Neural cell (in vitro differentiated cells): ENCODE data around the gene PANX2. TPM values are rescaled to one million over a fixed set of nuclear protein-coding genes. Genes with fewer than 3 reads are reported as not detected.

Experiments
- H2AFZ ChIP-seq: fragments of 200-600, 300-800 bp; sonication (generic), shearing (Covaris generic); 2 replicates; pipeline ENCODE4 v1.6.0; 2014; ENCODE audit warnings: low read depth, mild to moderate bottlenecking, antibody characterized with exemption, low read length, moderate library complexity
- H3F3A ChIP-seq: fragments of 200-600 bp; shearing (Covaris generic); 2 replicates; pipeline ENCODE4 v1.6.1; 2016; ENCODE audit warnings: mild to moderate bottlenecking, moderate library complexity, mixed read lengths, antibody characterized with exemption, low read length; ENCODE audit not compliant: insufficient read depth, poor library complexity, severe bottlenecking
- H3K27ac ChIP-seq: fragments of 200-600, 300-800 bp; sonication (generic), shearing (Covaris generic); 2 replicates; pipeline ENCODE4 v1.5.1; 2014; ENCODE audit warnings: mild to moderate bottlenecking, low read length, moderate library complexity
- H3K27me3 ChIP-seq: fragments of 300-800, 200-600 bp; sonication (generic), shearing (Covaris generic); 2 replicates; pipeline ENCODE4 v1.6.0; 2014; ENCODE audit warnings: mild to moderate bottlenecking, low read depth, low read length, moderate library complexity; ENCODE audit not compliant: insufficient read depth
- H3K36me3 ChIP-seq: fragments of 300-800, 200-600 bp; sonication (generic), shearing (Covaris generic); 2 replicates; pipeline ENCODE4 v1.5.1; 2014; ENCODE audit warnings: mild to moderate bottlenecking, antibody characterized with exemption, low read length, moderate library complexity; ENCODE audit not compliant: insufficient read depth
- H3K4me2 ChIP-seq: fragments of 300-800, 200-600 bp; sonication (generic), shearing (Covaris generic); 2 replicates; pipeline ENCODE4 v1.6.0; 2014; ENCODE audit warnings: mild to moderate bottlenecking, low read length
- H3K4me3 ChIP-seq: fragments of 300-800, 200-600 bp; sonication (generic), shearing (Covaris generic); 2 replicates; pipeline ENCODE4 v1.5.1; 2014; ENCODE audit warnings: mild to moderate bottlenecking, low read length, moderate library complexity
- H3K79me2 ChIP-seq: fragments of 200-600 bp; shearing (Covaris generic); replicated peaks from 2 replicates; pipeline ENCODE4 v1.6.0; 2014; ENCODE audit warnings: mild to moderate bottlenecking, low read length, moderate library complexity; ENCODE audit not compliant: insufficient read depth
- H3K9ac ChIP-seq: fragments of 300-800, 200-600 bp; sonication (generic), shearing (Covaris generic); 2 replicates; pipeline ENCODE4 v1.6.1; 2016; ENCODE audit warnings: mild to moderate bottlenecking, low read length, mixed read lengths
- H3K9me2 ChIP-seq: fragments of 200-600 bp; shearing (Covaris generic); 2 replicates; pipeline ENCODE4 v1.6.1; 2016; ENCODE audit warnings: mild to moderate bottlenecking, low read length, mixed read lengths; ENCODE audit not compliant: insufficient read depth
- H3K9me3 ChIP-seq: fragments of 200-600, 300-800 bp; sonication (generic), shearing (Covaris generic); 2 replicates; pipeline ENCODE4 v1.6.1; 2016; ENCODE audit warnings: mild to moderate bottlenecking, mixed run types, low read length, moderate library complexity, mixed read lengths
- H4K20me1 ChIP-seq: fragments of 200-600 bp; shearing (Covaris generic); 2 replicates; pipeline ENCODE4 v1.6.1; 2016; ENCODE audit warnings: mild to moderate bottlenecking, mixed run types; ENCODE audit not compliant: insufficient read depth
- EP300 ChIP-seq: fragments of 450-650 bp; conservative IDR thresholded peaks from 2 replicates; pipeline ENCODE4 v1.6.1; 2014; ENCODE audit warnings: antibody characterized with exemption, mild to moderate bottlenecking, moderate library complexity; ENCODE audit not compliant: poor library complexity, severe bottlenecking
- EZH2 ChIP-seq: fragments of 200-600, 300-800 bp; shearing (Covaris generic), sonication (generic); IDR thresholded peaks from 2 replicates; pipeline ENCODE4 v1.6.1; 2014; ENCODE audit warnings: antibody characterized with exemption, low read length, borderline replicate concordance, mild to moderate bottlenecking; ENCODE audit not compliant: insufficient read depth, poor library complexity, severe bottlenecking
- MXI1 ChIP-seq: fragments of 450-650 bp; conservative IDR thresholded peaks from 2 replicates; pipeline ENCODE4 v1.6.1; 2014; ENCODE audit warnings: antibody characterized with exemption, mild to moderate bottlenecking; ENCODE audit not compliant: poor library complexity, severe bottlenecking
- POLR2AphosphoS5 ChIP-seq: IDR thresholded peaks from 2 replicates; pipeline ENCODE4 v1.6.1; 2012
- RAD21 ChIP-seq: fragments of 450-650 bp; conservative IDR thresholded peaks from 2 replicates; pipeline ENCODE4 v1.6.1; 2014; ENCODE audit warnings: antibody characterized with exemption, mild to moderate bottlenecking, moderate library complexity
- SMC3 ChIP-seq: fragments of 450-650 bp; conservative IDR thresholded peaks from 2 replicates; pipeline ENCODE4 v1.6.1; 2014; ENCODE audit warnings: antibody characterized with exemption, mild to moderate bottlenecking, moderate library complexity; ENCODE audit not compliant: poor library complexity
- TAF1 ChIP-seq: IDR thresholded peaks from 2 replicates; pipeline ENCODE4 v1.6.1; 2012; ENCODE audit warnings: low read depth
- polyA plus RNA-seq: library from polyadenylated mRNA; depleted of rRNA; stranded (reverse); fragments of >200 nt; gene quantifications from 2 replicates; pipeline ENCODE4 v1.2.3, GENCODE V29; 2014
- TF ChIP-seq, protein P1 (sequence below): IDR thresholded peaks from 2 replicates; pipeline ENCODE4 v1.6.1; 2012; ENCODE audit warnings: borderline replicate concordance
- TF ChIP-seq, protein P2 (sequence below): fragments of 450-650 bp; IDR thresholded peaks from 2 replicates; pipeline ENCODE4 v1.5.1; 2014; ENCODE audit warnings: antibody characterized with exemption, mild to moderate bottlenecking, moderate library complexity; ENCODE audit not compliant: poor library complexity, severe bottlenecking

PANX2 gene
- polyA plus RNA-seq, 1 donor from 2014 or later = 3.4 TPM

- Histone ChIP-seq H3K9me3 (no peaks in the 10 kb centered on the region), H3K27me3 (no peaks in the 10 kb centered on the region), H3K79me2 (no peaks in the 10 kb centered on the region), H3K4me2 (no peak overlapping the region), H3K36me3 (no peaks in the 10 kb centered on the region), H4K20me1 (no peaks in the 10 kb centered on the region), H3K9me2 (no peaks in the 10 kb centered on the region), H3K27ac (no peak overlapping the region), H3F3A (no peaks in the 10 kb centered on the region), H3K9ac (no peak overlapping the region), H2AFZ (no peak overlapping the region), H3K4me3 (no peak overlapping the region)
- TF ChIP-seq EZH2 (no peak), TAF1 (no peak), RAD21 (no peak)
Observed at GRCh38 chr22:50143096-50143495, 27.4 kb upstream of the PANX2 start.

GRCh38 chr22:50144005-50144614 is 26.4 kb upstream of the PANX2 start:
- TF ChIP-seq, protein P1, sequence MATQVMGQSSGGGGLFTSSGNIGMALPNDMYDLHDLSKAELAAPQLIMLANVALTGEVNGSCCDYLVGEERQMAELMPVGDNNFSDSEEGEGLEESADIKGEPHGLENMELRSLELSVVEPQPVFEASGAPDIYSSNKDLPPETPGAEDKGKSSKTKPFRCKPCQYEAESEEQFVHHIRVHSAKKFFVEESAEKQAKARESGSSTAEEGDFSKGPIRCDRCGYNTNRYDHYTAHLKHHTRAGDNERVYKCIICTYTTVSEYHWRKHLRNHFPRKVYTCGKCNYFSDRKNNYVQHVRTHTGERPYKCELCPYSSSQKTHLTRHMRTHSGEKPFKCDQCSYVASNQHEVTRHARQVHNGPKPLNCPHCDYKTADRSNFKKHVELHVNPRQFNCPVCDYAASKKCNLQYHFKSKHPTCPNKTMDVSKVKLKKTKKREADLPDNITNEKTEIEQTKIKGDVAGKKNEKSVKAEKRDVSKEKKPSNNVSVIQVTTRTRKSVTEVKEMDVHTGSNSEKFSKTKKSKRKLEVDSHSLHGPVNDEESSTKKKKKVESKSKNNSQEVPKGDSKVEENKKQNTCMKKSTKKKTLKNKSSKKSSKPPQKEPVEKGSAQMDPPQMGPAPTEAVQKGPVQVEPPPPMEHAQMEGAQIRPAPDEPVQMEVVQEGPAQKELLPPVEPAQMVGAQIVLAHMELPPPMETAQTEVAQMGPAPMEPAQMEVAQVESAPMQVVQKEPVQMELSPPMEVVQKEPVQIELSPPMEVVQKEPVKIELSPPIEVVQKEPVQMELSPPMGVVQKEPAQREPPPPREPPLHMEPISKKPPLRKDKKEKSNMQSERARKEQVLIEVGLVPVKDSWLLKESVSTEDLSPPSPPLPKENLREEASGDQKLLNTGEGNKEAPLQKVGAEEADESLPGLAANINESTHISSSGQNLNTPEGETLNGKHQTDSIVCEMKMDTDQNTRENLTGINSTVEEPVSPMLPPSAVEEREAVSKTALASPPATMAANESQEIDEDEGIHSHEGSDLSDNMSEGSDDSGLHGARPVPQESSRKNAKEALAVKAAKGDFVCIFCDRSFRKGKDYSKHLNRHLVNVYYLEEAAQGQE = no peak
- no peak for TF ChIP-seq RAD21
- TF ChIP-seq TAF1 = no peak
- TF ChIP-seq MXI1 = no peak
- no peak for TF ChIP-seq SMC3
- TF ChIP-seq EZH2 = no peak
- TF ChIP-seq EP300 = no peak

GRCh38 chr22:50145721-50146438 is 24.7 kb upstream of the PANX2 start:
- H3K9me3 ChIP-seq = no peaks in the 10 kb centered on the region
- H3K36me3 ChIP-seq = no peaks in the 10 kb centered on the region
- H3K27me3 ChIP-seq = no peaks in the 10 kb centered on the region
- no peaks in the 10 kb centered on the region for H3K9me2 ChIP-seq
- no peaks in the 10 kb centered on the region for H3K79me2 ChIP-seq
- no peak overlapping the region for H2AFZ ChIP-seq
- no peak overlapping the region for H3K27ac ChIP-seq
- no peak overlapping the region for H3K4me2 ChIP-seq
- no peaks in the 10 kb centered on the region for H4K20me1 ChIP-seq
- no peak overlapping the region for H3K9ac ChIP-seq
- no peak for TF ChIP-seq SMC3
- no peak for TF ChIP-seq POLR2AphosphoS5
- TF ChIP-seq, protein P1 = no peak
- TF ChIP-seq MXI1 = no peak
- no peak for TF ChIP-seq TAF1
- TF ChIP-seq EZH2 = no peak
- no peak for TF ChIP-seq RAD21
- TF ChIP-seq, protein P2, sequence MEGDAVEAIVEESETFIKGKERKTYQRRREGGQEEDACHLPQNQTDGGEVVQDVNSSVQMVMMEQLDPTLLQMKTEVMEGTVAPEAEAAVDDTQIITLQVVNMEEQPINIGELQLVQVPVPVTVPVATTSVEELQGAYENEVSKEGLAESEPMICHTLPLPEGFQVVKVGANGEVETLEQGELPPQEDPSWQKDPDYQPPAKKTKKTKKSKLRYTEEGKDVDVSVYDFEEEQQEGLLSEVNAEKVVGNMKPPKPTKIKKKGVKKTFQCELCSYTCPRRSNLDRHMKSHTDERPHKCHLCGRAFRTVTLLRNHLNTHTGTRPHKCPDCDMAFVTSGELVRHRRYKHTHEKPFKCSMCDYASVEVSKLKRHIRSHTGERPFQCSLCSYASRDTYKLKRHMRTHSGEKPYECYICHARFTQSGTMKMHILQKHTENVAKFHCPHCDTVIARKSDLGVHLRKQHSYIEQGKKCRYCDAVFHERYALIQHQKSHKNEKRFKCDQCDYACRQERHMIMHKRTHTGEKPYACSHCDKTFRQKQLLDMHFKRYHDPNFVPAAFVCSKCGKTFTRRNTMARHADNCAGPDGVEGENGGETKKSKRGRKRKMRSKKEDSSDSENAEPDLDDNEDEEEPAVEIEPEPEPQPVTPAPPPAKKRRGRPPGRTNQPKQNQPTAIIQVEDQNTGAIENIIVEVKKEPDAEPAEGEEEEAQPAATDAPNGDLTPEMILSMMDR = no peak
- no peak for TF ChIP-seq EP300
- no peak overlapping the region for H3K4me3 ChIP-seq
- H3F3A ChIP-seq = no peaks in the 10 kb centered on the region

More at GRCh38 chr22:50144005-50144614, 26.4 kb upstream of the PANX2 start:
- Histone ChIP-seq H3K9me2 (no peaks in the 10 kb centered on the region), H3F3A (no peaks in the 10 kb centered on the region), H3K9me3 (no peaks in the 10 kb centered on the region), H3K4me2 (no peak overlapping the region), H2AFZ (no peak overlapping the region), H3K27ac (no peak overlapping the region), H3K79me2 (no peaks in the 10 kb centered on the region), H3K4me3 (no peak overlapping the region), H3K27me3 (no peaks in the 10 kb centered on the region), H3K36me3 (no peaks in the 10 kb centered on the region), H3K9ac (no peak overlapping the region), H4K20me1 (no peaks in the 10 kb centered on the region)
